Urothelium cell line (cell line): ENCODE data around the gene GNPTAB.

Experiments used
- DNase-seq: peaks from one replicate; pipeline ENCODE4 v3.0.0; 2011; ENCODE audit warnings: low spot score, mixed read lengths
- FAIRE-seq: peaks from 2 replicates; lab custom pipeline; 2011; peaks lifted over from hg19 to GRCh38; lab: Jason Lieb, UNC

GNPTAB gene

GRCh38 chr12:101809208-101809607, 21.6 kb downstream of the GNPTAB start:
- no peak for DNase-seq
- FAIRE-seq: no peak

- FAIRE-seq (no peak), DNase-seq (no peak)
Observed at GRCh38 chr12:101806265-101806664, 24.5 kb downstream of the GNPTAB start.

GRCh38 chr12:101804409-101804808, 26.4 kb downstream of the GNPTAB start:
- no peak for DNase-seq
- FAIRE-seq: no peak

GRCh38 chr12:101803978-101804377, 26.8 kb downstream of the GNPTAB start:
- no peak for FAIRE-seq
- no peak for DNase-seq

GRCh38 chr12:101802486-101802885, 28.3 kb downstream of the GNPTAB start:
- FAIRE-seq: no peak
- DNase-seq: no peak

DNA sequence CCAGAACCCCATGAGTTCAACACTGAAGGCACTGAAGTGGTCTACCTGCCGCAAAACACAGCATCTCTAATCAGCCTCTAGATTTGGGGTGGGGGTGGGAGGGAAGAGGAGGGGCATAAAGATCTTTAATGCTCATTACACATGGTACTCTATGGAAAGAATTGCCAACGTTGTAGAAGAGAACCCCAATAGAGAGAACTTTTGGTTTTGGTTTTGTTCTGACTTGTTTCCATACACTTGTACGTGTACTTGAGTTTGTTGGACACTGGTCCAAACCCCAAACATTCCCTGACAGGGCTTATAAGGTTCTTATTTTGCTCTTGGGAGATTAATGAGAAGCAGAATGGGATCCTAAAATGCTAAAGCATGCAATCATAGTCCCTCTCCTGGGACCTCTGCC, 31.0 kb downstream of the GNPTAB start:
- FAIRE-seq: no peak
- no peak for DNase-seq

- no peak for FAIRE-seq
Observed at GRCh38 chr12:101795786-101796185, 35.0 kb downstream of the GNPTAB start.

GRCh38 chr12:101795013-101795412, 35.7 kb downstream of the GNPTAB start:
- DNase-seq: no peak
- no peak for FAIRE-seq

More at GRCh38 chr12:101795786-101796185, 35.0 kb downstream of the GNPTAB start:
- DNase-seq: no peak

DNA sequence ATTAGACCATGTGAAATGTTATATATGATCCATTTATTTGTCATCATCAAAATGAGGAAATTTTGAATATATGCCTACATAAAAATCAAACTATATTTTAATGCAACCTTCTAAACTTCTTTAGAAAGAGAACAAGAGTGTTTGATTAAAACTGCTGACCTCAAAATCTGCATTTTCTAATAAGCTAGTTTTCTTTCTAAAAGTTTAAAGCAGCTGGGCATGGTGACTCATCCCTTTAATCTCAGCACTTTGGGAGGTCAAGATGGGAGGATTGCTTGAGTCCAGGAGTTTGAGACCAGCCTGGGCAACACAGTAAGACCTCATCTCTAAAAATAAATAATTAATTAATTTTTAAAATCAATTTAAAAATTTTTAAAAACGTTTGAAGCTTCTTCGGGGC, 36.2 kb downstream of the GNPTAB start:
- FAIRE-seq: no peak
- DNase-seq: no peak

- FAIRE-seq: no peak
- no peak for DNase-seq
Observed at GRCh38 chr12:101793401-101793800, 37.4 kb downstream of the GNPTAB start.

GRCh38 chr12:101792046-101792931, 38.5 kb downstream of the GNPTAB start:
- DNase-seq (no peak), FAIRE-seq (no peak)

- no peak for FAIRE-seq
Observed at GRCh38 chr12:101789171-101789570, 41.6 kb downstream of the GNPTAB start.

DNA sequence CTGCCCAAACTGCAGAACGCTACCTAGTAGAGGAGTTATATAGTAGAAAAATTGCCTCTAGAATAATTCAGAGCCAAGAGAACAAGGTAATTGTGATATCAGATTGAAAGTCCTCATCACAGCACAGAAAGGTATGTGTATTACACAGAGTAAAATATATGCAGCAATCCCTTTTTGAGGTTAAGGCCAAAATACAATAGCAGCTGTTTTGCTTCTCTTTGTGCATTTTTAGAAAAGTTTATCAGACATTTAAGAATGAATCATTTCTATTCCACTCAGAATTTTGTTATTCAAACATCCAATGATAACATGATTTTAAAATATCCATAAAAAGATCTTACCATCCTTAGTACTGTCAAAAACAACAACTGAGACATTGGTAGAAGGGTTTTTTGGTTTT, 45.1 kb downstream of the GNPTAB start:
- no peak for DNase-seq
- FAIRE-seq: no peak

More at GRCh38 chr12:101789171-101789570, 41.6 kb downstream of the GNPTAB start:
- DNase-seq: no peak

DNA sequence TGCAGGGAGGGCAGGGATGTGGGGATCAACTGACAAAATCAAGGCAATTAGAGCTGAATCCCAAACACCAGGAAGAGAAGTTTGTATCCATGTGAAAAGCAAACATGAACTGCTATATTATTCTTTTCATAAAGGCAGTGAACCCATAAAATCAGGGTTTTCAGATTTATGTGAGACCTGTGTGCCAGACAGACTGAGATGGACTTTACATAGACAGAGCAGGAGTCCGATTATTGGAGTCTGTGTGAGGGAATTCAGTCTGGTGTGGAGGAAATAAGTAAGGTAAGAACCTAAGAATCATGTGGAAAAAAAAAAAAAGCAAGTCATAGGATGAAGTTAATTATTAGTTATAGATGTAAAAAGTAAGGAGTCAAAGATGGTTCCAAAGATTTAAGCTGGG, 46.4 kb downstream of the GNPTAB start:
- FAIRE-seq (no peak), DNase-seq (no peak)

DNA sequence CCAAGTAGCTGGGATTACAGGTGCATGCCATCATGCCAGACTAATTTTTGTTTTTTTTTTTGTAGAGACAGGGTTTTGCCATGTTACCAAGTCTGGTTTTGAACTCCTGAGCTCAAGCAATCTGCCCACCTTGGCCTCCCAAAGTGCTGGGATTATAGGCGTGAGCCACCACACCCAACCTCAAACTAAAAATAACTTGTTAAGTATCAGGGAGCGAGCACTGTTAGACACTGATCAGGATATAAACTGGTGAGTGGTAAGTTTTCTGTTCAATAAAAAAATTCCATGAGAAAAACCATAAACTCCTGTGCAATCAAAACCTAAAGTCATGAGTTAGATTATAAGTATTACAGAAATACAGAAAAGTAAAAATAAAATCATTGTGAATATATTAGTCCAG, 46.9 kb downstream of the GNPTAB start:
- no peak for FAIRE-seq
- no peak for DNase-seq

- no peak for DNase-seq
- FAIRE-seq: no peak
Observed at GRCh38 chr12:101783150-101783549, 47.6 kb downstream of the GNPTAB start.

DNA sequence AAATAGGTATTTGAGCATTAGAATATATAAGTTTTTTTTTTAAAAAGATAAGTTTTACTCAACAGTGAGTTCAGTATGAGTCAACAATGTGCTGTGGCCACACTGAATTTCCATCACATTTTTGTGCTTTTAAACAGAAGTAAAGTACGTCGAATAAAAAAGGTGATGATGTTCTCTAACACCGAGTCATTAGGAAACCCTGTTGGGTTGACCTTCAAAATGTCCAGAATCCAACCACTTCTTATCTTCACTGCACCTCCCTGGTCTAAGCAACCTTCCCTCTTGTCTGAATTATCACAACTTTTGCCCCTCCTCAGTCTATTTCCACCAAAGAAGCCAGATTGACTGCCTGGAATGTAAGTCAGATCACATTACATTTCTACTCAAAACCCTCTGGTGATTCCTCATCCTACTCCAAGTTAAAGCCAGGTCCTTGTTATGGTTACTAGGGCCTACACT, 48.5 kb downstream of the GNPTAB start:
- FAIRE-seq (no peak), DNase-seq (no peak)

DNA sequence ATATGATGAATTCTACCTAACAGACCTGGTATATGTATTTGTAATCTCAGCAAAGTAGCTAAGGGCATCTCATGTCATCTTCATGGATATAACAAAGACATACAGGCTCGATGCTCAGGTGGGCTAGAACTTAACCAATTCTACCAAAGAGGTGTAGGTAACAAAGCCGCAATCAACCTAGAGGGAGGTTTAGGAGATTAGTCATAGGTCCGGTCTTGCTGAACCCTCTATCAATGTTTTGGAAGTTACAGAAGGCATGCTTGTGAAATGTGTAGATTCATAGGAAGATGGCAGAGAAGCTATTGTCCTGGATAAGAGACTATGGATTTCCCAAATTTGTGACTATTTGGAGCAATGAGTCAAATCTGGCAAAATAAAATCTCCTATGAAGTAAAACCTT, 48.9 kb downstream of the GNPTAB start:
- FAIRE-seq (no peak), DNase-seq (no peak)

DNA sequence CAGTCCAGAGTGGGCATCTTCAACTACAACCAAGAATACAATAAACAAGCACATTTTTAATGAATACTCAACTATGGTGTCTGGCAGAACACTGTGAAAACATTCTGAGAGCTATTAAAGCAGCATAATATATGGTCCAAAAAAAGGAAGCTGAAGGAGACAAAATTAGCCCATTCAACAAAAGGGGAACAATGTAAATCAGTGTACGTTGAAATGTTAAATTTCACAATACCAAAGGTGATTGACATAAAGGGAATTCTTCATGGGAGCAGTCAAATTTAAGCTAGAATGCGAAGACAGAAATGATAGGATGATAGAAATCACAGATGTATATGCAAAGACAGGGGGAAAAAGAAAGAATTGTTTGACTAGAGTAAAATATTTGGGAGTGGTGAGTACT, 50.2 kb downstream of the GNPTAB start:
- no peak for FAIRE-seq

DNA sequence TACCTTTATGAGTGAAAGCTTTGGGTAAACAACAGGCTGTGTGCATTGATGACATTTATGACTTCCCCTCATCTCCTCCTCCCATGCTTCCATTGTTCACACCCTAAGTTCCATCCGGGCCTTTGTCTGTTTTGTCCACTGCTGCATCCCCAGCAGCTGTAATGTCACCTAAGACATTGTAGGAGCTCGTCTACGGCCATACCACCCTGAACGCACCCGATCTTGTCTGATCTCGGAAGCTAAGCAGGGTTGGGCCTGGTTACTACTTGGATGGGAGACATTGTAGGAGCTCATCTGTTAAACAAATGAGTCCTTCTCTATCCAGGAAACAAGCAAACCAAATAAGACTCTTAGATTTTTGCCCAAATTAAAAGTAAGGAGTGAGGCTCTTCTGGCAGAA, 51.1 kb downstream of the GNPTAB start:
- DNase-seq (no peak), FAIRE-seq (no peak)

More for the DNA sequence above, 50.2 kb downstream of the GNPTAB start:
- no peak for DNase-seq

DNA sequence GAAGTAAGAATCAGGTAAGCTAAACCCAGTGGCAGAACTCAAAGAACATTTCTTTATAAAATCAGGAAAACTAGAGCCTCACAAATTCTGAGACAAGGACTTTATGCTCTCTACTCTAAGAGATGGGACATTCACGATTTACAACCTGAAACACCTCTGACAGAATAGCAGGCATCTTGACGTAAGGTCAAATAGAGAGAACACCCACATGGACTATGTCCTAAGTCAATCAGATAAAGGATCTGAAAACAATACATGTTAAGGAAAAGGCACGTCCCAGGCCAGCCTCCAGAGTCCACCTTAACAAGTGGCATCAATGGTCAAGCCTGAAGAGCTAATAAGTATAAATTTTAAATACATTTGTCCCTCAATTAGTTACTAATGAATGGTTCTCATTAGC, 51.6 kb downstream of the GNPTAB start:
- DNase-seq (no peak), FAIRE-seq (no peak)

GRCh38 chr12:101777978-101778377, 52.8 kb downstream of the GNPTAB start:
- no peak for FAIRE-seq
- DNase-seq: no peak

DNA sequence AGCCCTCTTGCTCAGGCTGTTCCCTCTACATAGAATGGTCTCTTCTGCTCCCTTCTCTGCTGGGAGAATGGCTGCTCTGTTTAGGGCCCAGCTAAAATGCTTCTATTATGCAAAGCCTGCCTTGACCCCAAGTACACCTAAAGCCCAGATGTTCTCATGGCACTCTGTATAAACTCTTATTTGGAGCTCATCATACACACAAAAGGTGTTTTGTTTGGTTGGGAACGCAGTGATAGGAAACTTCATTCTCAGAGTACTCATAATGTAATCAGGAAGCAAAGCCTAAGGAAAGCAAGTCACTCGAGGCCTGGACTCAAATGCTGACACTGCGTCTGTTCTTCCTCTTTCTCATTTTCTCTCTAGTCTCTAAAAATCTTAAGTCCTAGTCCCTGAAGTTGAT, 53.3 kb downstream of the GNPTAB start:
- FAIRE-seq: no peak

More for the DNA sequence above, 53.3 kb downstream of the GNPTAB start:
- DNase-seq: no peak
